Colonic mucosa (tissue), 4 donors: ENCODE measurements around the gene FOXC2. TPM values are rescaled to one million over a fixed set of nuclear protein-coding genes. Genes with fewer than 3 reads are reported as not detected.
"Not testable (repeated sequence)": the region's sequence is repeated elsewhere in the genome, so short reads cannot be mapped to it uniquely, and the experiment has no call there.

Source experiments
- DNase-seq: peaks from one replicate; pipeline ENCODE4 v3.0.0-alpha.2; 2020
- H3K27ac ChIP-seq: fragments of 200-600 bp; one replicate; pipeline ENCODE4 v1.8.0; 2021
- H3K27me3 ChIP-seq: fragments of 200-600 bp; one replicate; pipeline ENCODE4 v1.8.0; 2021
- H3K36me3 ChIP-seq: fragments of 200-600 bp; one replicate; pipeline ENCODE4 v1.8.0; 2021
- H3K4me1 ChIP-seq: fragments of 200-600 bp; one replicate; pipeline ENCODE4 v1.8.0; 2021; ENCODE audit warnings: mild to moderate bottlenecking
- H3K4me3 ChIP-seq: fragments of 200-600 bp; one replicate; pipeline ENCODE4 v1.8.0; 2021
- H3K9ac ChIP-seq, 2 donors: one replicate each; pipeline ENCODE4 v1.7.0; 2013; ENCODE audit warnings: control low read depth in 2 of 2, low read depth in 2 of 2, low read length in 2 of 2
- H3K9me3 ChIP-seq: fragments of 200-600 bp; one replicate; pipeline ENCODE4 v1.8.0; 2021
- CTCF ChIP-seq: fragments of 200-600 bp; IDR thresholded peaks from one replicate; pipeline ENCODE4 v1.8.0; 2022; ENCODE audit warnings: antibody characterized with exemption, mild to moderate bottlenecking
- intact Hi-C: fragments of 100-400 bp; cut with DNase I; formaldehyde crosslinking; loops from one replicate; pipeline ENCODE4 v1.14.1; 2022
- total RNA-seq, 2 donors: library from RNA; stranded (reverse); fragmentation: NEBNext Ultra II Directional in 1 of 2; extraction: Animal tissue kit (Norgen Biotek cat#: 25700) in 1 of 2; gene quantifications; one replicate each; pipeline ENCODE4 v1.2.1, GENCODE V29; 2021
- donor health status: healthy.
- donor health status: DM: no; HTN: no; CAD: no.
- donor health status: DM: no; HTN: no; CAD: no.

FOXC2 gene
- total RNA-seq, 2 donors from 2014 or later: 0.11 to 0.22 TPM

GRCh38 chr16:86584726-86585721 is 18.4 kb downstream of the FOXC2 start:
- H3K27ac ChIP-seq: no peak overlapping the region
- H3K4me3 ChIP-seq: no peak overlapping the region

GRCh38 chr16:86585821-86586611 is 19.4 kb downstream of the FOXC2 start:
- DNase-seq: no peak
- H3K27me3 ChIP-seq: no peaks in the 10 kb centered on the region
- H3K4me1 ChIP-seq: no peaks in the 10 kb centered on the region
- no peak overlapping the region for H3K27ac ChIP-seq
- H3K9ac ChIP-seq: no peak overlapping the region
- no peak overlapping the region for H3K4me3 ChIP-seq
- H3K9me3 ChIP-seq: no peaks in the 10 kb centered on the region
- no peak for TF ChIP-seq CTCF
- intact Hi-C loops: no loop called here
- no peaks in the 10 kb centered on the region for H3K36me3 ChIP-seq

More at GRCh38 chr16:86584726-86585721, 18.4 kb downstream of the FOXC2 start:
- Histone ChIP-seq H3K9me3 (no peaks in the 10 kb centered on the region), H3K36me3 (no peaks in the 10 kb centered on the region), H3K27me3 (peaks cover 4% of the 10 kb centered on the region), H3K4me1 (no peaks in the 10 kb centered on the region), H3K9ac (no peak overlapping the region)
- intact Hi-C loops: no loop called here
- no peak for DNase-seq
- no peak for TF ChIP-seq CTCF

- Histone ChIP-seq H3K36me3 (no peaks in the 10 kb centered on the region), H3K27me3 (peaks cover 2% of the 10 kb centered on the region), H3K9me3 (no peaks in the 10 kb centered on the region), H3K4me1 (no peaks in the 10 kb centered on the region), H3K27ac (no peak overlapping the region), H3K4me3 (no peak overlapping the region), H3K9ac (no peak overlapping the region)
- no peak for TF ChIP-seq CTCF
- intact Hi-C loops: no loop called here
- no peak for DNase-seq
Measured at GRCh38 chr16:86587487-86587886, 20.9 kb downstream of the FOXC2 start.

- not testable (repeated sequence) for H3K27me3 ChIP-seq
Measured at GRCh38 chr16:86587955-86588354, 21.3 kb downstream of the FOXC2 start.

GRCh38 chr16:86590501-86591144 is 24.0 kb downstream of the FOXC2 start:
- H3K4me1 ChIP-seq: no peaks in the 10 kb centered on the region
- no peaks in the 10 kb centered on the region for H3K36me3 ChIP-seq
- DNase-seq: no peak
- no peaks in the 10 kb centered on the region for H3K9me3 ChIP-seq
- intact Hi-C loops: no loop called here
- no peak for TF ChIP-seq CTCF
- peaks cover 16% of the 10 kb centered on the region for H3K27me3 ChIP-seq
- H3K4me3 ChIP-seq: no peak overlapping the region
- H3K9ac ChIP-seq: no peak overlapping the region
- no peak overlapping the region for H3K27ac ChIP-seq

More at GRCh38 chr16:86587955-86588354, 21.3 kb downstream of the FOXC2 start:
- DNase-seq, H3K36me3 ChIP-seq, H3K9ac ChIP-seq, H3K4me3 ChIP-seq, H3K9me3 ChIP-seq, intact Hi-C loops, H3K4me1 ChIP-seq, H3K27ac ChIP-seq: not testable (repeated sequence)
